Liver (tissue), 3 donors: ENCODE data around the gene TPD52L2.

ENCODE experiments used
- ATF3 ChIP-seq: IDR thresholded peaks from 2 replicates; pipeline ENCODE4 v1.6.1; 2016; ENCODE audit warnings: antibody characterized with exemption
- CTCF ChIP-seq: fragments of 150-350 bp; IDR thresholded peaks from 2 replicates; pipeline ENCODE4 v1.5.1; 2017; ENCODE audit warnings: improper control_type of control experiment, low read depth, low read length; ENCODE audit not compliant: missing input control
- EGR1 ChIP-seq, 2 donors: IDR thresholded peaks; 2 replicates each; pipeline ENCODE4 v1.6.1; 2016 to 2018; ENCODE audit warnings: antibody characterized with exemption in 2 of 2, low read depth in 2 of 2
- FOXA1 ChIP-seq: IDR thresholded peaks from 2 replicates; pipeline ENCODE4 v1.6.1; 2016; ENCODE audit warnings: antibody characterized with exemption
- MAX ChIP-seq: IDR thresholded peaks from 2 replicates; pipeline ENCODE4 v1.6.1; 2016; ENCODE audit warnings: antibody characterized with exemption
- TAF1 ChIP-seq: conservative IDR thresholded peaks from 2 replicates; pipeline ENCODE4 v1.6.1; 2016; ENCODE audit warnings: antibody characterized with exemption, mild to moderate bottlenecking
- donor health status: healthy.
- donor health status: healthy.

GRCh38 chr20:63839620-63840019 lies 25.4 kb upstream of the TPD52L2 start:
- no peak for TF ChIP-seq CTCF
- TF ChIP-seq MAX = no peak
- no peak for TF ChIP-seq EGR1 (IDR thresholded peaks at IDR 0.05; ENCODE audit: low read depth in 2 of 2)
- TF ChIP-seq FOXA1 = no peak
- TF ChIP-seq TAF1 = no peak
- no peak for TF ChIP-seq ATF3
